HG03045 (cell line): ENCODE data around the gene REPS1.

Experiments used
- ATAC-seq: cut with Tn5 transposase; IDR thresholded peaks from one replicate; pipeline ENCODE4 v1.9.1; 2021; ENCODE audit warnings: mild to moderate bottlenecking, moderate library complexity; ENCODE audit not compliant: unreplicated experiment

The REPS1 gene

GRCh38 chr6:138973466-138974153 lies 14.4 kb downstream of the REPS1 start:
- no peak for ATAC-seq

GRCh38 chr6:138972226-138972665 lies 15.8 kb downstream of the REPS1 start:
- no peak for ATAC-seq

DNA sequence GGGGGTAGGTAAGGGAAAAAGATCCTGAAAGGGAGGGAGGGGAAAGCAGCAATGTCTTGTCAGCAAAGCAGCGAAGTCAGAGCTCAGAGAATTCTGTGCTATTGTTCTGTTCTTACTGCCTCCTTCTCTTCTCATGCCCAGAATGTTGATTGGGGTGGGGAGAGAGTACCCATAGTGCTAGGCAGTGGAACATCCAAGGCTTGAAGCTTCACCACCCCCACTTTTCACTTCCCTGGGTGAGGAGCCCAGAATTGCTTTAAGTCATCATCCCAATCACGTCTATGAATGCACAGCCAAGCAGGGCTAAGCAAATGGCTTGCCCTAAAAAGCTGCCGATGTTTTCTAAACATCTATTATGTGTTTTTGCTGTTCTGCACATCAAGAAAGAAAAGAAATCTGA lies 16.5 kb downstream of the REPS1 start:
- no peak for ATAC-seq

GRCh38 chr6:138970856-138971425 lies 17.1 kb downstream of the REPS1 start:
- peak; percentile 58 for ATAC-seq

- ATAC-seq: no peak
Measured at GRCh38 chr6:138970159-138970558, 17.9 kb downstream of the REPS1 start.

DNA sequence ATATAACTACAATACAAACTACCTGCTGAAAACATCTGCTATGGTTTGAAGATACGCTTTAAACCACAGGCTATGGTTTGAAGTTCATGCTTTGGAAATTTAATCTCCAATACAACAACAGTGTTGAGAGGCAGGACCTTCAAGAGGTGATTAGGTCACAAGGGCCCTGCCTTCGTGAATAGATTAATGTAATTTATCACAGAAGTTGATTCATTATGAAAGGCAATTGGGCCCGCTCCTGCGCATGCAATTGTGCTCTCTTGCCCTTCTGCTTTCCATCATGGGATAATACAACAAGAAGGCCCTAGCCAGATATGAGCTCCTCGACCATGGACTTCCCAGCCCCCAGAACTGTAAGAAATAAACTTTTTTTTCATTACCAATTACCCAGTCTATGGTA lies 21.2 kb downstream of the REPS1 start:
- ATAC-seq: no peak

DNA sequence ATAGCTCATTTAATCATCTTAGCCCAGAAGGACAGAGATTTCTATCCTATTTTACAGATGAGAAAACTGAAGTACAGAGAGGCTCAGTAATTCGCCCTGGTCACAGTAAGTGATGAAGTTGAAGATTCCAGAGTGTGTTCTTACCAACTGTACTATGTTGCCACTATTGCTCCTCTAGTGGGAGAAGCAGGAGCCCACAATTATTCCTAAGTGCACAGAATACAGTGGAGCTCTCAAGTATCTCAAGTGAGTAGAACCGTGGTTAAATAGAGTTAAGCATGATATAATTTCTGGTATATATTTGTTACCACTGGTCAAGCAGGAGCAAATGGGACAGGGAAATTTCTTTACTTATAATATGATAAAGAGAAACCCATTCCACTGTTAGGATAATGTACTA lies 22.1 kb downstream of the REPS1 start:
- ATAC-seq: no peak

DNA sequence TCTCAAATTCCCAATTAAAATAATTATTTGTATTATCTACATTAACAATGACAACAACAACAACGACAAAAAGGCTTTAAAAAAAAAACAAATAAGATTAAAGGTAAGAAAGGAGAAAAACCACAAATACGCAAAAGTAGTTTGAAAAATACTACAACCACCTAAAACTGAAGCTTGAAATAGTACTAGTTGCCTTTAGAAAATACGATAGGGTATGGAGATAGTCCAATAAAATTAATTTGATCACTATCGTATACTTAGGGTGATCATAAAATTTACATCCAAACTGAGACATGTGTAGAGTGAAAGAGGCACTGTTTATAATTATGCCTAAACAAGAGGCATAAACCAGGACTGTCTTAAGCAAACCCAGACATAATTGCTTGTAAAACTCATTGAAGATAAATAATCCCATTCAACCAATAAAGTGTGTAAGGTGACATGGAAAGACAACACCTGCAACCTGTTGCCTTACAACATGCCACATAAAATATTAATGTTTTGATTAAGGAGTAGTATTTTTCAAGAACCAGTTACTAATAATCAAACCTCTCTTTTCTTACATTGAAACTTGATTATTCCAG lies 22.7 kb downstream of the REPS1 start:
- no peak for ATAC-seq

DNA sequence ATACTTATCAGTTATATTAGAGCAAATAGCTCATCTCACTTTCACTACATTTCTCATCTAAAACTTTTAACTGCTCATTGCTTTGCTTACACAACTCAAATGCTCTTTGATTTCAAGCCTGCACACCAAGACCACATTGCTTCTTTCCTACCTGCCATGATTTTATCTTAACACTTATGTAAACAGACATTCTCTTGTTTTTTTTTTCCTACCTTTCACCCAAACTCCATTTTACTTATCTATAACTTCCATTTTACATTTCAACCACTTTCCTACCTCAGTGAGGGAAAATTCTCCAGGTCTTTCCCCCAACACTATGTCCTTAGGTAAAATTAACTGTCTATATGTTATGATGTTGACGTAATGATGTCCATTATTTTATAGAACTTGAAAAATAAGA lies 24.0 kb downstream of the REPS1 start:
- no peak for ATAC-seq

GRCh38 chr6:138963531-138963930 lies 24.5 kb downstream of the REPS1 start:
- no peak for ATAC-seq

- ATAC-seq: no peak
Measured at GRCh38 chr6:138963119-138963518, 24.9 kb downstream of the REPS1 start.

GRCh38 chr6:138959521-138959920 lies 28.5 kb downstream of the REPS1 start:
- ATAC-seq: no peak

DNA sequence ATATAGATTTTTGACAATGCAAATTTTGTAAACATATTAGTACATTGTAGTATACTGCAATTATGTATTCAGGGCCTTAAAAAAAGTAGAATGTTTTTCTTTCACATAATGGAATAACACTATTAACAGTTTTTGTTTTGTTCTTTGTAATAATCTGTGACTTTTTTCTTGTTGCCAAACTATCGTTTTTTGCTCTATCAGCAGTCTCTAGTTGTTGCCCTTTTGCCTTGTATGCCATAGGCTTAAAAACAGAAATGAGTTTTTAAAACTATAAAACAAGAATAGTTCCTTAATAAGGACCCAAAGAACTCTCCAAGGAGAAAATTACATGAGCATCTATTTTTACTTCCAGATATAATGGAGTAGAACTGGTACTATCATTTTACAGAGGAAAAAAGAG lies 29.5 kb downstream of the REPS1 start:
- no peak for ATAC-seq

DNA sequence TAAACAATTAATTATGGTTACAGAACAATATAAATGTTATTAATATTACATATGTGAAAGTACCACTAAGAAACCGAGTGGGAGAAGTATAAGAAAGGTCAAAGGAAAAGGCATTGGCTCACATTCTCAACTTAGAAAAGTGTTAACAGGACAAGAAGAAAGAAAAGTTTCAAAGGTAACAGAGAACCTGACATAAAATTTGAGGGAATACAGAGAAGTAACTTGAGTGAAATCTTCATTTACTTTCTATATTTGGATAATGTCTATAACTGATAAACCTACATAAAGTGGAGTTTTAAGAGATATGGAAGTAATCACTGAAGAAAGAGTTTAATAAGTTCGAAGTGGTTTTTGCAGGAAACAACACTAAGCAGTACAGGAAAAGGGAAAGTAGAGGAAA lies 30.1 kb downstream of the REPS1 start:
- no peak for ATAC-seq

GRCh38 chr6:138957484-138957883 lies 30.6 kb downstream of the REPS1 start:
- ATAC-seq: no peak

DNA sequence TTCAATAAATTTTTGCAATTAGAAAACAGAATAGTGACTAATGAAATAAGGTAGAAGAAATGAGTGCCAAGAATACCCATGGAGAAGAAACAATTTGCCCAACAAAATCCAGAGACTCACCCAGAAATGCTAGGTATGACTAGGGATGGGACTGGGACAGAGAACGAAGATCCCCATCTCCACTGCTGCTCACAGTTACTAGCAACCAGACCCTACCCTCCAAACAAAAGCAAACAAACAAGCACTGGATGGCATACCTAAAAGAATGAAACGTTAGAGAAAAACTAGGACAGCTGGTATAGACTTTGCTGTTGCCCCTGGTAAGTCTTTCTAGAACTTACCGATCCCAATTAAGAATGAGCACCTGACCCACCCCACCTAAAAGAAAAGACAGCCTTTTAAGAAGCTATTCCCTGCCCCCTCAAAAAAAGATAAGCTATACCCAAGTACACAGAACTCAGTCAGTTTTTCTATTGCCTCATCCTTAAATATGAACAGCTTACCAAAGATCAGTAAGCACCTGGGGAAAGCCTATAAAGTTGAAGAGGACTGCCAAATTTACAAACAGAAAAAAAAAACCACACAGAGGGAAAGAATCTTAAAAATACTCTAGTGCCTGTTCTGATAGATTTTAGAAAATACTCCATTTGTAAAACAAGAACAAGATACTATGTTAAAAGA lies 31.7 kb downstream of the REPS1 start:
- ATAC-seq: no peak

GRCh38 chr6:138955262-138955661 lies 32.8 kb downstream of the REPS1 start:
- no peak for ATAC-seq

DNA sequence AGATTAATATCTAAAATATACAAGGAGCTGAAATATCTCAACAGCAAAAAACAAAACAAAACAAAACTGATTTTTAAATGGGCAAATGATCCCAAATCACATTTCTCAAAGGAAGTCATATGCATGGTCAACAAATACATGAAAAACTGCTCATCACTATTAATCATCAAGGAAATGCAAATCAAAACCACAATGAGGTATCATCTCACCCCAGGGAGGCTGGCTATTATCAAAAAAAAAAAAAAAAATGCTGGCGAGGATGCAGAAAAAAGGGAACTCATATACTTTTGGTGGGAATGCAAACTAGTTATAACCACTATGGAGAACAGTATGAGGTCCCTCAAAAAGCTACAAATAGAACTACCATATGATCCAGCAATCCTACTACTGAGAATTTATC lies 34.6 kb downstream of the REPS1 start:
- ATAC-seq: no peak

DNA sequence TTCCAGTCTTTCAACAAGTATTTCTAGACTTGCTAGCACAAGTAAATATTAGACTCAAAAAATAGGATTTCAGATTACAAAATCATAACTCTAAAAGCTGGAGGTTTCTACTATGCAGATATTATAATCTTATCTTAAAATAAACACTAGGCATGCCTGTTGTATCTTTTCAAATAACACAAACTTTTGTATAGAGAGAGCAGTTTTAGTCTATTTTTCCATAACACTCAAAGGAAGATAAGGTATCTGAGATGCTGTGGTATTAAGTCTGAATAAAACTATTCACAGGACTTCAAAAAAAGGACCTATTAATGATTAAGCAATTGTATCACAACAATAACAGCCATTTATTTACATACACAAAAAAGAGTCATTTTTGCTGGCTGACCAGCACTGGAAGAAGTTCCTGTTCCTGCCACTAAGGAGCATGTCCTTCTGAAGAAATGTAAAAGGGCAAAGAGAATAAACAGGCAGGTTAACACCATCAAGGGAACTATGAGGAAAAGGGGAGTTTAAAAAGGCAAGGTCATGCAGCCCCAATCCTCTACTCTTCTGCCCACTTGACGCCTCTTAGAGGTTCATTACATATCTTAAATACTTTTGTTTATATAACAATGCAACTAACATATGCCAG lies 39.4 kb downstream of the REPS1 start:
- ATAC-seq: no peak

DNA sequence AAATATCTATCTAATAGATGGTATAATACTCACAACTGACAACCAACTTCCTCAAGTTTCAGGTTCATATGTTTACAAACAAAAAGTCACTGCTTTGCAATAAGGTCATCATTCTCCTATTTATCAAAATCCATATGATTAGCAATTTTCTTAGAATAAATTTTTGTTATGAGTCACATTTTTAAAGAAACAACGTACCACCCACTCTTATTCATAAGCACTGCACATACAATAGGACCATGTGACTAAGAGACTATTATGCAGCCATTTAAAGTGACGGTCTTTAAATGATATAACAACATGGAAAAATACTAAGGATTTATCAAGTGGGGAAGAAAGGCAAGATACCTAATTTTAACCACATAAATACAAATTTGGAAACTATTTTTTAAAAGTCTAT lies 40.0 kb downstream of the REPS1 start:
- ATAC-seq: no peak

GRCh38 chr6:138945354-138945753 lies 42.7 kb downstream of the REPS1 start:
- ATAC-seq: no peak

GRCh38 chr6:138944412-138944811 lies 43.6 kb downstream of the REPS1 start:
- no peak for ATAC-seq
